Measurements from ENCODE around the gene MRPL50. TPM values are rescaled to one million over a fixed set of nuclear protein-coding genes. Genes with fewer than 3 reads are reported as not detected.
A peak's percentile ranks its signal among the peaks of the same experiment; 100 is the strongest.

Gene MRPL50
- total RNA-seq, 1 donor from 2014 or later, result 11.9 TPM

DNA sequence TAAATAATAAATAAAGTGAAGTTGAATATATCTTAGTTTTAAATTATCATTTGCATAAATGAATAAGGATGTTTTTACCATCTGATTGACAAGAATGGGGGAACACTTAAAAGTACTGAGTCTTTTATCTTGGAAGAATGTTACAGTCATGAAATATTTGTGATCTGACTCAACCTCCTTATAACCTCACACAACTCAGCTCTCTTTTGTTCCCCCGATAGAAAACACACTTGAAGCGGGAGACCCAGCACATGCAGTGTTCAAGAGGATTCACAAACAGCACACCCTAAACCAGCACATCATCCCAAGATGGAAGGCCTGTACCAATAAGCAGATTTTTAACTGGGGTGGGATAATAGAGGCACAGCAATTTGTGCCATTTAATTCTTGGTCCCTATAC lies 29.1 kb downstream of the MRPL50 start:
- Histone ChIP-seq H3K9me3 (ENCODE audit: insufficient read depth, low read depth, low read length) (no peaks in the 10 kb centered on the region), H3K4me2 (ENCODE audit: low read length) (peak overlapping the region; percentile 44), H3K27me3 (ENCODE audit: insufficient read depth, low read length) (no peaks in the 10 kb centered on the region), H2AFZ (ENCODE audit: low read depth, low read length) (no peak overlapping the region), H3K9ac (ENCODE audit: low read length) (no peak overlapping the region), H3K4me3 (ENCODE audit: insufficient read depth, low read depth, low read length) (no peak overlapping the region), H4K20me1 (ENCODE audit: insufficient read depth, low read length) (no peaks in the 10 kb centered on the region), H3K4me1 (ENCODE audit: insufficient read depth, low read length) (peaks cover 13% of the 10 kb centered on the region), H3K36me3 (ENCODE audit: insufficient read depth, low read length) (no peaks in the 10 kb centered on the region), H3K79me2 (ENCODE audit: insufficient read depth, low read length) (no peaks in the 10 kb centered on the region), H3K27ac (ENCODE audit: low read depth, low read length) (peak overlapping the region; percentile 13)
- no peaks in the 10 kb centered on the region for H3K36me3 Mint-ChIP-seq (ENCODE audit: low read depth, unreplicated experiment)
- H3K4me1 Mint-ChIP-seq (ENCODE audit: low read depth, unreplicated experiment), result peaks cover 31% of the 10 kb centered on the region
- H3K27me3 Mint-ChIP-seq (ENCODE audit: low read depth, unreplicated experiment), result no peaks in the 10 kb centered on the region
- H3K4me3 Mint-ChIP-seq (ENCODE audit: unreplicated experiment), result no peak overlapping the region
- DNase-seq (ENCODE audit: low read depth) (peak; percentile 78), FAIRE-seq (peak; percentile 26)
- peak overlapping the region; percentile 5 for H3K27ac Mint-ChIP-seq (ENCODE audit: unreplicated experiment)
- H3K9me3 Mint-ChIP-seq (ENCODE audit: unreplicated experiment), result no peaks in the 10 kb centered on the region
- TF ChIP-seq EZH2 (IDR thresholded peaks at IDR 0.05; ENCODE audit: insufficient read depth, low read length), result no peak
- TF ChIP-seq, protein P1, sequence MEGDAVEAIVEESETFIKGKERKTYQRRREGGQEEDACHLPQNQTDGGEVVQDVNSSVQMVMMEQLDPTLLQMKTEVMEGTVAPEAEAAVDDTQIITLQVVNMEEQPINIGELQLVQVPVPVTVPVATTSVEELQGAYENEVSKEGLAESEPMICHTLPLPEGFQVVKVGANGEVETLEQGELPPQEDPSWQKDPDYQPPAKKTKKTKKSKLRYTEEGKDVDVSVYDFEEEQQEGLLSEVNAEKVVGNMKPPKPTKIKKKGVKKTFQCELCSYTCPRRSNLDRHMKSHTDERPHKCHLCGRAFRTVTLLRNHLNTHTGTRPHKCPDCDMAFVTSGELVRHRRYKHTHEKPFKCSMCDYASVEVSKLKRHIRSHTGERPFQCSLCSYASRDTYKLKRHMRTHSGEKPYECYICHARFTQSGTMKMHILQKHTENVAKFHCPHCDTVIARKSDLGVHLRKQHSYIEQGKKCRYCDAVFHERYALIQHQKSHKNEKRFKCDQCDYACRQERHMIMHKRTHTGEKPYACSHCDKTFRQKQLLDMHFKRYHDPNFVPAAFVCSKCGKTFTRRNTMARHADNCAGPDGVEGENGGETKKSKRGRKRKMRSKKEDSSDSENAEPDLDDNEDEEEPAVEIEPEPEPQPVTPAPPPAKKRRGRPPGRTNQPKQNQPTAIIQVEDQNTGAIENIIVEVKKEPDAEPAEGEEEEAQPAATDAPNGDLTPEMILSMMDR (IDR thresholded peaks at IDR 0.05; ENCODE audit: insufficient read depth, low read depth, low read length), result no peak

DNA sequence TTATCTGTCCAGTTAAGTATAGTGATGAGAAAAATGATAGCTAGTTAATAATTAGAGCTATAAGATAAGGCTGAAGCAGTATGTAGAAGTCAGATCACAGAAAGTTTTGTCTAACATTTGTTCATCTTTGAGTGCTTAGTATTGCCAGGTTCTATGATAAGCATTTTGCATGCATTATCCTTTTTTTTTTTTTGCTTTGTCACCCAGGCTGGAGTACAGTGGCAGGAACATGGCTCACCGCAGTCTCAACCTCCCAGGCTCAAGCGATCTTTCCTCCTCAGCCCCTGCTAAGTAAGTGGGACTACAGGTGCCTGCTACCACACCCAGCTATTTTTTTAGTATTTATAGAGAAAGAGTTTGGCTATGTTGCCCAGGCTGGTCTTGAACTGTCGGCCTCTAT lies 31.1 kb downstream of the MRPL50 start:
- peak overlapping the region; percentile 43 for H3K27ac Mint-ChIP-seq (ENCODE audit: unreplicated experiment)
- no peak overlapping the region for H2AFZ ChIP-seq (ENCODE audit: low read depth, low read length)
- peaks cover 13% of the 10 kb centered on the region for H3K4me1 ChIP-seq (ENCODE audit: insufficient read depth, low read length)
- DNase-seq (ENCODE audit: low read depth) (no peak), FAIRE-seq (no peak)
- no peaks in the 10 kb centered on the region for H3K27me3 ChIP-seq (ENCODE audit: insufficient read depth, low read length)
- H3K36me3 ChIP-seq (ENCODE audit: insufficient read depth, low read length), result no peaks in the 10 kb centered on the region
- no peaks in the 10 kb centered on the region for H3K27me3 Mint-ChIP-seq (ENCODE audit: low read depth, unreplicated experiment)
- peaks cover 33% of the 10 kb centered on the region for H3K4me1 Mint-ChIP-seq (ENCODE audit: low read depth, unreplicated experiment)
- no peaks in the 10 kb centered on the region for H3K9me3 Mint-ChIP-seq (ENCODE audit: unreplicated experiment)
- H3K79me2 ChIP-seq (ENCODE audit: insufficient read depth, low read length), result no peaks in the 10 kb centered on the region
- H3K4me2 ChIP-seq (ENCODE audit: low read length), result no peak overlapping the region
- no peak overlapping the region for H3K27ac ChIP-seq (ENCODE audit: low read depth, low read length)
- H3K4me3 ChIP-seq (ENCODE audit: insufficient read depth, low read depth, low read length), result no peak overlapping the region
- TF ChIP-seq, protein P1 (IDR thresholded peaks at IDR 0.05; ENCODE audit: insufficient read depth, low read depth, low read length), result no peak
- no peak for TF ChIP-seq EZH2 (IDR thresholded peaks at IDR 0.05; ENCODE audit: insufficient read depth, low read length)
- no peak overlapping the region for H3K9ac ChIP-seq (ENCODE audit: low read length)
- peaks cover under 1% of the 10 kb centered on the region for H3K36me3 Mint-ChIP-seq (ENCODE audit: low read depth, unreplicated experiment)
- no peak overlapping the region for H3K4me3 Mint-ChIP-seq (ENCODE audit: unreplicated experiment)
- H3K9me3 ChIP-seq (ENCODE audit: insufficient read depth, low read depth, low read length), result no peaks in the 10 kb centered on the region
- no peaks in the 10 kb centered on the region for H4K20me1 ChIP-seq (ENCODE audit: insufficient read depth, low read length)

DNA sequence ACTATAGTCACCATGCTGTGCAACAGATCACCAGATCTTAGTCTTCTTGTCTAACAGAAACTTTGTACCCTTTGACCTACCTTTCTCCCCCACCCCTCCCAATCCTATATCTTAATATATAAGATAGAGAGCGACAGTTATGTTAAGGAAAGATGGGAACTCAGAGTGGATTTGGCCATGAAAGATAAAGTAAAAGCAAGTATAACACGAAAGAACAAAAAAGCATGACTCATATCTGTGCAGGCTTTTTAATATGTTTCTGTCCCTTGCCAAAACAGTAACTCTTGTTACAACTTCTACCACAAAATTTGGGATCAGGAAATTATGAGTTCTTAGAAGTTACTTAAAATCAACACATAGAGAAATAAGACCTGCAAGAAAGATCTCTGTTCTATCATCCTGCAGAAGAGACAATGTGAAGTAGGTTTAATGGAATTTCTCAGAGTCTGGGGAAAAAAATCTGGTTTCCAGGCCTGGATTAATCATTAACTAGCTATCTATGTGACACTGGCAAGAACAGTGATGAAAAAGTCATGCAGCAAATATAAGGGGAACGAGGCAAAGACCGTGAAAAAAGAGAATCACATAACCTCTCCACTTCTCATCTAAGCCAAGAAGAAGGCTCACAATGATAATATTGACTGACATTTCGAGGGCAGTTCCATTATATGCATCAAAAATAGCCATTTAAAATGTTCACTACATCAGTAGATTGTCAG lies 32.2 kb downstream of the MRPL50 start:
- Histone ChIP-seq H3K9me3 (ENCODE audit: insufficient read depth, low read depth, low read length) (no peaks in the 10 kb centered on the region), H3K4me1 (ENCODE audit: insufficient read depth, low read length) (peaks cover 13% of the 10 kb centered on the region), H3K4me2 (ENCODE audit: low read length) (no peak overlapping the region), H3K27me3 (ENCODE audit: insufficient read depth, low read length) (no peaks in the 10 kb centered on the region), H3K27ac (ENCODE audit: low read depth, low read length) (no peak overlapping the region), H3K79me2 (ENCODE audit: insufficient read depth, low read length) (no peaks in the 10 kb centered on the region), H3K36me3 (ENCODE audit: insufficient read depth, low read length) (no peaks in the 10 kb centered on the region), H3K9ac (ENCODE audit: low read length) (no peak overlapping the region), H3K4me3 (ENCODE audit: insufficient read depth, low read depth, low read length) (no peak overlapping the region), H2AFZ (ENCODE audit: low read depth, low read length) (no peak overlapping the region), H4K20me1 (ENCODE audit: insufficient read depth, low read length) (no peaks in the 10 kb centered on the region)
- no peaks in the 10 kb centered on the region for H3K27me3 Mint-ChIP-seq (ENCODE audit: low read depth, unreplicated experiment)
- peaks cover 33% of the 10 kb centered on the region for H3K4me1 Mint-ChIP-seq (ENCODE audit: low read depth, unreplicated experiment)
- H3K36me3 Mint-ChIP-seq (ENCODE audit: low read depth, unreplicated experiment), result peaks cover 1% of the 10 kb centered on the region
- no peaks in the 10 kb centered on the region for H3K9me3 Mint-ChIP-seq (ENCODE audit: unreplicated experiment)
- no peak overlapping the region for H3K4me3 Mint-ChIP-seq (ENCODE audit: unreplicated experiment)
- DNase-seq (ENCODE audit: low read depth), result peak; percentile 43
- peak; percentile 78 for FAIRE-seq
- H3K27ac Mint-ChIP-seq (ENCODE audit: unreplicated experiment), result peak overlapping the region; percentile 4
- TF ChIP-seq EZH2 (IDR thresholded peaks at IDR 0.05; ENCODE audit: insufficient read depth, low read length), result no peak
- TF ChIP-seq, protein P1 (IDR thresholded peaks at IDR 0.05; ENCODE audit: insufficient read depth, low read depth, low read length), result no peak

Measured in astrocyte (in vitro differentiated cells and primary cell).